GM12878 (cell line): ENCODE results near the gene ITGB5. TPM values are rescaled to one million over a fixed set of nuclear protein-coding genes. Genes with fewer than 3 reads are reported as not detected.

Experiments
- BACH1 ChIP-seq: fragments of 450-650 bp; IDR thresholded peaks from 2 replicates; pipeline ENCODE4 v1.6.1; 2017; ENCODE audit warnings: mild to moderate bottlenecking, borderline replicate concordance
- CHD1 ChIP-seq: IDR thresholded peaks from 2 replicates; pipeline ENCODE4 v1.6.1; 2012; ENCODE audit warnings: low read depth, low read length, improper control_type of control experiment
- CHD2 ChIP-seq: IDR thresholded peaks from 2 replicates; pipeline ENCODE4 v1.6.1; 2011; ENCODE audit warnings: low read depth, low read length, improper control_type of control experiment, borderline replicate concordance
- CTCF ChIP-seq, 3 experiments: IDR thresholded peaks in 2 of 3; conservative IDR thresholded peaks in 1 of 3; 2 replicates each; pipeline ENCODE4 v1.5.1; 2011; ENCODE audit warnings: low read depth in 3 of 3, low read length in 3 of 3, mild to moderate bottlenecking in 3 of 3, control low read depth in 2 of 3, moderate library complexity in 2 of 3, inconsistent platforms in 1 of 3, mixed read lengths in 1 of 3; ENCODE audit not compliant: control insufficient read depth in 2 of 3, insufficient read depth in 1 of 3; ENCODE audit errors: extremely low read depth in 1 of 3
- DPF2 ChIP-seq: fragments of 450-650 bp; IDR thresholded peaks from 2 replicates; pipeline ENCODE4 v1.6.1; 2017; ENCODE audit warnings: mild to moderate bottlenecking
- E2F4 ChIP-seq: IDR thresholded peaks from 2 replicates; pipeline ENCODE4 v1.6.1; 2012; ENCODE audit warnings: low read depth, low read length, improper control_type of control experiment
- ESRRA ChIP-seq: IDR thresholded peaks from 2 replicates; pipeline ENCODE4 v1.6.1; 2012; ENCODE audit warnings: mild to moderate bottlenecking, low read length, improper control_type of control experiment
- MXI1 ChIP-seq: fragments of 150-350 bp; IDR thresholded peaks from 2 replicates; pipeline ENCODE4 v1.6.1; 2011; ENCODE audit warnings: low read depth, mild to moderate bottlenecking, inconsistent platforms, low read length, improper control_type of control experiment
- MYB ChIP-seq: fragments of 150-350 bp; IDR thresholded peaks from 2 replicates; pipeline ENCODE4 v1.6.1; 2014; ENCODE audit warnings: mild to moderate bottlenecking, low read depth, low read length, borderline replicate concordance
- NKRF ChIP-seq: fragments of 450-650 bp; conservative IDR thresholded peaks from 2 replicates; pipeline ENCODE4 v1.6.1; 2017; ENCODE audit warnings: mild to moderate bottlenecking, moderate library complexity
- NR2C1 ChIP-seq: fragments of 450-650 bp; IDR thresholded peaks from 2 replicates; pipeline ENCODE4 v1.6.1; 2017; ENCODE audit warnings: antibody characterized with exemption, mild to moderate bottlenecking, moderate library complexity
- PML ChIP-seq: IDR thresholded peaks from 2 replicates; pipeline ENCODE4 v1.6.1; 2012; ENCODE audit warnings: low read length, inconsistent platforms
- SMAD5 ChIP-seq: IDR thresholded peaks from 2 replicates; pipeline ENCODE4 v1.6.1; 2016; ENCODE audit warnings: antibody characterized with exemption, low read depth
- TAF1 ChIP-seq: IDR thresholded peaks from 2 replicates; pipeline ENCODE4 v1.6.1; 2011; ENCODE audit warnings: mild to moderate bottlenecking, low read depth, low read length, borderline replicate concordance
- ZBTB11 ChIP-seq: fragments of 450-650 bp; formaldehyde crosslinking; IDR thresholded peaks from 2 replicates; pipeline ENCODE4 v1.5.0; 2022; ENCODE audit warnings: mild to moderate bottlenecking, missing genetic modification characterization
- ZBTB4 ChIP-seq: fragments of 450-650 bp; formaldehyde crosslinking; IDR thresholded peaks from 2 replicates; pipeline ENCODE4 v1.4.0; 2022; ENCODE audit warnings: mild to moderate bottlenecking, moderate library complexity
- ZNF207 ChIP-seq: fragments of 450-650 bp; IDR thresholded peaks from 2 replicates; pipeline ENCODE4 v1.6.1; 2014; ENCODE audit warnings: antibody characterized with exemption, mild to moderate bottlenecking, borderline replicate concordance
- polyA plus RNA-seq, 11 experiments: library from polyadenylated mRNA; depleted of rRNA in 4 of 11; unstranded in 6 of 11; stranded (reverse) in 5 of 11; fragments of >200 nt; fragmentation: Nextera tagmentation in 4 of 11; fragmentation: Illumina TruSeq in 1 of 11; extraction: Ambion mirVana in 4 of 11; extraction: Trizol in 1 of 11; gene quantifications; 1 replicate in 1 of 11; 2 replicates in 10 of 11; pipeline versions ENCODE4 v1.2.1 to v1.2.3, GENCODE V29; 2011 to 2016; ENCODE audit warnings: inconsistent platforms in 2 of 11, missing spikeins in 2 of 11, low read depth in 1 of 11
- total RNA-seq, 4 experiments: library from RNA; depleted of rRNA in 3 of 4; stranded (reverse); fragments of >200 nt in 3 of 4; fragmentation: Illumina TruSeq in 1 of 4; extraction: Trizol in 1 of 4; gene quantifications; 2 replicates each; pipeline versions ENCODE4 v1.2.1 to v1.2.3, GENCODE V29; 2013 to 2021

ITGB5 gene
- total and polyA plus RNA-seq, 10 of the 15 experiments (the other 5 are each of a cell fraction or from before 2014, with no cell fraction given) = 0.05 to 10.0 (median 0.83) TPM; not detected in 2

GRCh38 chr3:124730129-124730940, 156.8 kb downstream of the ITGB5 start, which contains the start of gene UMPS (continued):
- peak; percentile 52 for TF ChIP-seq ZBTB11
- peak; percentile 53; the same call in 1 of the 2 replicates for TF ChIP-seq ESRRA
- no peak for TF ChIP-seq CHD1
- TF ChIP-seq NKRF = peak; percentile 64; the same call in 1 of the 2 replicates
- TF ChIP-seq ZNF207 = no peak
- peak; percentile 74; the same call in 1 of the 2 replicates for TF ChIP-seq CHD2
- peak; percentile 56; the same call in 1 of the 2 replicates for TF ChIP-seq NR2C1
- peak; percentile 37; the same call in 1 of the 2 replicates for TF ChIP-seq BACH1
- peak; percentile 71 for TF ChIP-seq E2F4
- no peak for TF ChIP-seq CTCF (IDR thresholded peaks at IDR 0.05 in 2 of 3, conservative IDR thresholded peaks at IDR 0.05 in 1 of 3; ENCODE audit: control insufficient read depth in 2 of 3, extremely low read depth in 1 of 3, insufficient read depth in 1 of 3, low read depth in 3 of 3, low read length in 3 of 3)
- no peak for TF ChIP-seq MYB
- peak; percentile 66; the same call in 1 of the 2 replicates for TF ChIP-seq ZBTB4 (CRISPR knock-in tag)
- TF ChIP-seq TAF1 = peak; percentile 92; the same call in 1 of the 2 replicates
- TF ChIP-seq SMAD5 = peak; percentile 80
- TF ChIP-seq PML = peak; percentile 92
- 0 out of 2 replicates have a peak, but pooled peaks have one; percentile 51 for TF ChIP-seq DPF2
- peak; percentile 88 for TF ChIP-seq MXI1
